HepG2 (cell line): Measurements from ENCODE around the gene CAVIN3. TPM values are rescaled to one million over a fixed set of nuclear protein-coding genes. Genes with fewer than 3 reads are reported as not detected.

ENCODE experiments used
- ATM ChIP-seq: fragments of 450-650 bp; IDR thresholded peaks from 2 replicates; pipeline ENCODE4 v1.7.1; 2017; ENCODE audit warnings: mild to moderate bottlenecking, borderline replicate concordance
- FOXP4 ChIP-seq: sonication (generic); formaldehyde crosslinking; IDR thresholded peaks from 2 replicates; pipeline ENCODE4 v1.4.0; 2020; ENCODE audit warnings: missing genetic modification reagents
- KAT8 ChIP-seq: IDR thresholded peaks from 2 replicates; pipeline ENCODE4 v1.6.1; 2016; ENCODE audit warnings: missing genetic modification reagents, missing compliant biosample characterization
- MTA1 ChIP-seq: sonication (generic); formaldehyde crosslinking; IDR thresholded peaks from 2 replicates; pipeline ENCODE4 v1.4.0; 2020; ENCODE audit warnings: missing genetic modification reagents, mild to moderate bottlenecking, borderline replicate concordance
- MTF2 ChIP-seq: sonication (generic); formaldehyde crosslinking; IDR thresholded peaks from 2 replicates; pipeline ENCODE4 v1.5.0; 2020; ENCODE audit warnings: missing genetic modification reagents, borderline replicate concordance
- NCOA2 ChIP-seq: sonication (generic); formaldehyde crosslinking; IDR thresholded peaks from 2 replicates; pipeline ENCODE4 v1.8.0; 2022; ENCODE audit warnings: inconsistent platforms
- SMARCC2 ChIP-seq: fragments of 450-650 bp; IDR thresholded peaks from 2 replicates; pipeline ENCODE4 v1.6.1; 2017; ENCODE audit warnings: antibody characterized with exemption, mild to moderate bottlenecking
- SP1 ChIP-seq, 2 experiments: fragments of 450-650 bp in 1 of 2; sonication (generic) in 1 of 2; formaldehyde crosslinking in 1 of 2; IDR thresholded peaks; 2 replicates each; pipeline versions ENCODE4 v1.4.0 to v1.6.1; 2016 to 2020; ENCODE audit warnings: missing genetic modification reagents in 1 of 2
- SP4 ChIP-seq: sonication (generic); formaldehyde crosslinking; IDR thresholded peaks from 2 replicates; pipeline ENCODE4 v1.8.1; 2023; ENCODE audit warnings: mild to moderate bottlenecking, missing genetic modification reagents
- ZFP36L2 ChIP-seq: sonication (generic); formaldehyde crosslinking; IDR thresholded peaks from 2 replicates; pipeline ENCODE4 v1.4.0; 2020; ENCODE audit warnings: missing genetic modification reagents
- ZFP62 ChIP-seq: sonication (generic); formaldehyde crosslinking; IDR thresholded peaks from 2 replicates; pipeline ENCODE4 v1.4.0; 2020; ENCODE audit warnings: missing genetic modification reagents
- ZNF333 ChIP-seq: sonication (generic); formaldehyde crosslinking; IDR thresholded peaks from 2 replicates; pipeline ENCODE4 v1.4.0; 2020; ENCODE audit warnings: mild to moderate bottlenecking, missing genetic modification reagents, borderline replicate concordance
- ZNF510 ChIP-seq: sonication (generic); formaldehyde crosslinking; IDR thresholded peaks from 2 replicates; pipeline ENCODE4 v1.4.0; 2020; ENCODE audit warnings: low read depth, mild to moderate bottlenecking, missing genetic modification reagents
- ZNF543 ChIP-seq: sonication (generic); formaldehyde crosslinking; IDR thresholded peaks from 2 replicates; pipeline ENCODE4 v1.4.0; 2020; ENCODE audit warnings: mild to moderate bottlenecking, missing genetic modification reagents
- ZNF546 ChIP-seq: sonication (generic); formaldehyde crosslinking; conservative IDR thresholded peaks from 2 replicates; pipeline ENCODE4 v1.8.1; 2023; ENCODE audit warnings: mild to moderate bottlenecking, missing genetic modification reagents
- ZSCAN31 ChIP-seq: sonication (generic); formaldehyde crosslinking; IDR thresholded peaks from 2 replicates; pipeline ENCODE4 v1.5.0; 2020; ENCODE audit warnings: low read depth, mild to moderate bottlenecking, missing genetic modification reagents
- ZSCAN5A ChIP-seq: sonication (generic); formaldehyde crosslinking; IDR thresholded peaks from 2 replicates; pipeline ENCODE4 v1.8.0; 2022; ENCODE audit warnings: mild to moderate bottlenecking, missing genetic modification reagents, borderline replicate concordance
- polyA plus RNA-seq, 8 experiments: library from polyadenylated mRNA; depleted of rRNA in 3 of 8; stranded (reverse) in 7 of 8; unstranded in 1 of 8; fragments of >200 nt; fragmentation: Illumina TruSeq in 4 of 8; extraction: Trizol in 4 of 8; gene quantifications; 2 replicates each; pipeline versions ENCODE4 v1.2.1 to v1.2.3, GENCODE V29; 2011 to 2016; ENCODE audit warnings: low read depth in 4 of 8, missing spikeins in 1 of 8, mixed read lengths in 1 of 8; ENCODE audit not compliant: insufficient read depth in 1 of 8
- total RNA-seq, 5 experiments: library from RNA; depleted of rRNA; stranded (reverse); fragments of >200 nt; fragmentation: Illumina TruSeq; extraction: Trizol; gene quantifications; 2 replicates each; pipeline ENCODE4 v1.2.3, GENCODE V29; 2016; ENCODE audit warnings: low read depth in 1 of 5
- TF ChIP-seq, protein P1 (sequence below): sonication (generic); formaldehyde crosslinking; IDR thresholded peaks from 2 replicates; pipeline ENCODE4 v1.4.0; 2020; ENCODE audit warnings: missing genetic modification reagents, borderline replicate concordance
- TF ChIP-seq, protein P2 (sequence below): IDR thresholded peaks from 2 replicates; pipeline ENCODE4 v1.6.1; 2016; ENCODE audit warnings: low read depth, missing genetic modification reagents, missing compliant biosample characterization

Gene CAVIN3
- total and polyA plus RNA-seq, 2 of the 13 experiments (the other 11 are each of a cell fraction or from before 2014, with no cell fraction given) = not detected

- TF ChIP-seq FOXP4 (CRISPR knock-in tag) (0 out of 2 replicates have a peak, but pooled peaks have one; percentile 17), ZFP36L2 (CRISPR knock-in tag) (no peak), ZFP62 (CRISPR knock-in tag) (no peak), ZSCAN5A (no peak), SMARCC2 (no peak), NCOA2 (CRISPR knock-in tag) (no peak), MTA1 (CRISPR knock-in tag) (no peak), KAT8 (peak; percentile 56), ZNF510 (CRISPR knock-in tag) (no peak), ZNF546 (CRISPR knock-in tag) (no peak), ZNF333 (CRISPR knock-in tag) (no peak), SP1 (IDR thresholded peaks at IDR 0.05) (no peak), SP1 (CRISPR knock-in tag; IDR thresholded peaks at IDR 0.05) (no peak), ATM (no peak), ZSCAN31 (CRISPR knock-in tag) (no peak; the same call in 1 of the 2 replicates), SP4 (no peak), ZNF543 (CRISPR knock-in tag) (no peak), MTF2 (no peak)
- TF ChIP-seq, protein P1, sequence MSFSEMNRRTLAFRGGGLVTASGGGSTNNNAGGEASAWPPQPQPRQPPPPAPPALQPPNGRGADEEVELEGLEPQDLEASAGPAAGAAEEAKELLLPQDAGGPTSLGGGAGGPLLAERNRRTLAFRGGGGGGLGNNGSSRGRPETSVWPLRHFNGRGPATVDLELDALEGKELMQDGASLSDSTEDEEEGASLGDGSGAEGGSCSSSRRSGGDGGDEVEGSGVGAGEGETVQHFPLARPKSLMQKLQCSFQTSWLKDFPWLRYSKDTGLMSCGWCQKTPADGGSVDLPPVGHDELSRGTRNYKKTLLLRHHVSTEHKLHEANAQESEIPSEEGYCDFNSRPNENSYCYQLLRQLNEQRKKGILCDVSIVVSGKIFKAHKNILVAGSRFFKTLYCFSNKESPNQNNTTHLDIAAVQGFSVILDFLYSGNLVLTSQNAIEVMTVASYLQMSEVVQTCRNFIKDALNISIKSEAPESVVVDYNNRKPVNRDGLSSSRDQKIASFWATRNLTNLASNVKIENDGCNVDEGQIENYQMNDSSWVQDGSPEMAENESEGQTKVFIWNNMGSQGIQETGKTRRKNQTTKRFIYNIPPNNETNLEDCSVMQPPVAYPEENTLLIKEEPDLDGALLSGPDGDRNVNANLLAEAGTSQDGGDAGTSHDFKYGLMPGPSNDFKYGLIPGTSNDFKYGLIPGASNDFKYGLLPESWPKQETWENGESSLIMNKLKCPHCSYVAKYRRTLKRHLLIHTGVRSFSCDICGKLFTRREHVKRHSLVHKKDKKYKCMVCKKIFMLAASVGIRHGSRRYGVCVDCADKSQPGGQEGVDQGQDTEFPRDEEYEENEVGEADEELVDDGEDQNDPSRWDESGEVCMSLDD (CRISPR knock-in tag) = no peak
- TF ChIP-seq, protein P2, sequence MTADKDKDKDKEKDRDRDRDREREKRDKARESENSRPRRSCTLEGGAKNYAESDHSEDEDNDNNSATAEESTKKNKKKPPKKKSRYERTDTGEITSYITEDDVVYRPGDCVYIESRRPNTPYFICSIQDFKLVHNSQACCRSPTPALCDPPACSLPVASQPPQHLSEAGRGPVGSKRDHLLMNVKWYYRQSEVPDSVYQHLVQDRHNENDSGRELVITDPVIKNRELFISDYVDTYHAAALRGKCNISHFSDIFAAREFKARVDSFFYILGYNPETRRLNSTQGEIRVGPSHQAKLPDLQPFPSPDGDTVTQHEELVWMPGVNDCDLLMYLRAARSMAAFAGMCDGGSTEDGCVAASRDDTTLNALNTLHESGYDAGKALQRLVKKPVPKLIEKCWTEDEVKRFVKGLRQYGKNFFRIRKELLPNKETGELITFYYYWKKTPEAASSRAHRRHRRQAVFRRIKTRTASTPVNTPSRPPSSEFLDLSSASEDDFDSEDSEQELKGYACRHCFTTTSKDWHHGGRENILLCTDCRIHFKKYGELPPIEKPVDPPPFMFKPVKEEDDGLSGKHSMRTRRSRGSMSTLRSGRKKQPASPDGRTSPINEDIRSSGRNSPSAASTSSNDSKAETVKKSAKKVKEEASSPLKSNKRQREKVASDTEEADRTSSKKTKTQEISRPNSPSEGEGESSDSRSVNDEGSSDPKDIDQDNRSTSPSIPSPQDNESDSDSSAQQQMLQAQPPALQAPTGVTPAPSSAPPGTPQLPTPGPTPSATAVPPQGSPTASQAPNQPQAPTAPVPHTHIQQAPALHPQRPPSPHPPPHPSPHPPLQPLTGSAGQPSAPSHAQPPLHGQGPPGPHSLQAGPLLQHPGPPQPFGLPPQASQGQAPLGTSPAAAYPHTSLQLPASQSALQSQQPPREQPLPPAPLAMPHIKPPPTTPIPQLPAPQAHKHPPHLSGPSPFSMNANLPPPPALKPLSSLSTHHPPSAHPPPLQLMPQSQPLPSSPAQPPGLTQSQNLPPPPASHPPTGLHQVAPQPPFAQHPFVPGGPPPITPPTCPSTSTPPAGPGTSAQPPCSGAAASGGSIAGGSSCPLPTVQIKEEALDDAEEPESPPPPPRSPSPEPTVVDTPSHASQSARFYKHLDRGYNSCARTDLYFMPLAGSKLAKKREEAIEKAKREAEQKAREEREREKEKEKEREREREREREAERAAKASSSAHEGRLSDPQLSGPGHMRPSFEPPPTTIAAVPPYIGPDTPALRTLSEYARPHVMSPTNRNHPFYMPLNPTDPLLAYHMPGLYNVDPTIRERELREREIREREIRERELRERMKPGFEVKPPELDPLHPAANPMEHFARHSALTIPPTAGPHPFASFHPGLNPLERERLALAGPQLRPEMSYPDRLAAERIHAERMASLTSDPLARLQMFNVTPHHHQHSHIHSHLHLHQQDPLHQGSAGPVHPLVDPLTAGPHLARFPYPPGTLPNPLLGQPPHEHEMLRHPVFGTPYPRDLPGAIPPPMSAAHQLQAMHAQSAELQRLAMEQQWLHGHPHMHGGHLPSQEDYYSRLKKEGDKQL (CRISPR knock-in tag) = 0 out of 2 replicates have a peak, but pooled peaks have one; percentile 20
Observed at GRCh38 chr11:6353367-6353987, 33.2 kb upstream of the CAVIN3 start (continued).
